GM12873 (cell line): Measurements from ENCODE around the gene FAM168A.

Source experiments
- CTCF ChIP-seq: IDR thresholded peaks from 2 replicates; pipeline ENCODE4 v1.5.1; 2012; ENCODE audit warnings: low read depth, mild to moderate bottlenecking, moderate library complexity, low read length, control low read depth; ENCODE audit not compliant: insufficient read depth; ENCODE audit errors: missing control alignments

The FAM168A gene

DNA sequence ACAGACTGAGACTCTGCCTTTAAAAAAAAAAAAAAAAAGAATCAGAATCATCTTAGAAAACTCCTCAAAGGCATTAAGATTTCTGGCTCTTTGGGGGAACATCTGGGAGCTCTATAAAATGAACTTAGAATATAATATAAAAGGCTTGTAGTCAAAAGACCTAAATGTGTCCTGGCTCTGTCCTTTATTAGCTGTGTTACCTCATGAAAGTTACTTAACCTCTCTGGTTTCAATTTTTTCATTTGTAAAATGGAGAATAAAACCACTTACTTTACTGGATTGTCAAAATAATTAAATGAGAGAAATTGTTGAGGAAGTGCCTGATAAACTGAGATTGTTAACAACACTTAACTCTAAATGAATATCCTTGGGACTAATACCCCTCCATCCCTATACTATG, 81.8 kb downstream of the FAM168A start:
- TF ChIP-seq CTCF = no peak

DNA sequence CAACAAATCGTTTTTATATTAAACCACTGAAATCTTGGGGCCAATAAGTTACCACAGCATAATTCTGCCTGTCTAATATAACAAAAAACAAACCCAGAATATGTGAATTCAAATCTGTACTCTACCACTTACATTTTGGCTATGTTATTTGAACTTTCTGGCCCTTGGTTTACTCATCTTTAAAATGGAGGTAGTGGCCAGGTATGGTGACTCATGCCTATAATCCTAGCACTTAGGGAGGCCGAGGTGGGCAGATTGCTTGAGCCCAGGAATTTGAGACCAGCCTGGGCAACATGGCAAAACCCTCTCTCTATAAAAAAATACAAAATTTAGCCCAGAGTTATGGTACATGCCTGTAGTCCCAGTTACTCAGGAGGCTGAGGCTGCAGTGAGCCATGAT, 84.2 kb downstream of the FAM168A start:
- no peak for TF ChIP-seq CTCF

GRCh38 chr11:73510877-73511276, 87.0 kb downstream of the FAM168A start:
- no peak for TF ChIP-seq CTCF

- TF ChIP-seq CTCF = no peak
Observed at GRCh38 chr11:73510106-73510505, 87.8 kb downstream of the FAM168A start.

- TF ChIP-seq CTCF = no peak
Observed at GRCh38 chr11:73509188-73509587, 88.7 kb downstream of the FAM168A start.

- TF ChIP-seq CTCF = no peak
Observed at GRCh38 chr11:73508243-73509176, 89.4 kb downstream of the FAM168A start.

GRCh38 chr11:73507086-73507485, 90.8 kb downstream of the FAM168A start:
- TF ChIP-seq CTCF = no peak
